Activated CD8-positive, alpha-beta memory T cell treated with anti-CD3 and anti-CD28 coated beads, Interleukin-2, amount 50 U/mL, for 48 hours (primary cell): ENCODE data around the gene FPR1.
A peak's percentile ranks its signal among the peaks of the same experiment; 100 is the strongest.
"Not testable (repeated sequence)": the region's sequence is repeated elsewhere in the genome, so short reads cannot be mapped to it uniquely, and the experiment has no call there.

Experiments used
- DNase-seq: peaks from one replicate; pipeline ENCODE4 v3.0.0-alpha.2; 2020

Gene FPR1

DNA sequence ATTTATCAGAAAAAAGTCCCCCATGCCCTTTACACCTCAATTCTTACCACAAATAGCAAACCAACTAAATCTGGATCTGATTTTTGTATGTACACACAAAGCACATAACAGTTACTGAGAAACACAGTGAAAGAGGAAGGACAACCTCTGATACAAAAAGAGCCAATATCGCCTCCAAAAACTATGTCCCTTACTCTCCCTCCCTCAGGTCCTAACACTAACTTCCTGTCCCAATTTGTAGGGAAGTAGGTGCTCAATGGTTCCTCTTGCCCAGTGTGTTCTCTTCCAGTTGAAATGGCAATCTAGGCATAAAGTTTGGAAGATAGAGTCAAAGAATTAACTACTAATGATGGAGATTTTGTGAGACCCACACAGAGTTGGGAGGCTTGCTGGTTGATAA lies 27.5 kb upstream of the FPR1 start:
- no peak for DNase-seq

- peak; percentile 56 for DNase-seq
Observed at GRCh38 chr19:51777570-51778462, 26.1 kb upstream of the FPR1 start.

- DNase-seq, result not testable (repeated sequence)
Observed at GRCh38 chr19:51776561-51776960, 24.9 kb upstream of the FPR1 start.

DNA sequence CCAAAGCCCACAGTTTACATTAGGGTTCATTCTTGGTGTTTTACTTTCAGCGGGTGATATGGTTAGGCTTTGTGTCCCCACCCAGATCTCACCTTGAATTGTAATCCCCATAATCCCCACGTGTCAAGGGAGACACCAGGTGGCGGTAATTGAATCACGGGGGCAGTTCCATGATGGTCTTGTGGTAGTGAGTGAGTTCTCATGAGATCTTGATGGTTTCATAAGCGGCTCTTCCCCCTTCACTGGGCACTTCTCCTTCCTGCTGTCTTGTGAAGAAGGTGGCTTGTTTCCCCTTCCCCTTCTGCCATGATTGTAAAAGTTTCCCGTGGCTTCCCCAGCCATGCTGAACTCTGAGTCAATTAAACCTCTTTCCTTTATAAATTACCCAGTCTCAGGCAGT lies 21.3 kb upstream of the FPR1 start:
- DNase-seq, result no peak

GRCh38 chr19:51771376-51772130 lies 19.9 kb upstream of the FPR1 start:
- DNase-seq, result no peak

DNA sequence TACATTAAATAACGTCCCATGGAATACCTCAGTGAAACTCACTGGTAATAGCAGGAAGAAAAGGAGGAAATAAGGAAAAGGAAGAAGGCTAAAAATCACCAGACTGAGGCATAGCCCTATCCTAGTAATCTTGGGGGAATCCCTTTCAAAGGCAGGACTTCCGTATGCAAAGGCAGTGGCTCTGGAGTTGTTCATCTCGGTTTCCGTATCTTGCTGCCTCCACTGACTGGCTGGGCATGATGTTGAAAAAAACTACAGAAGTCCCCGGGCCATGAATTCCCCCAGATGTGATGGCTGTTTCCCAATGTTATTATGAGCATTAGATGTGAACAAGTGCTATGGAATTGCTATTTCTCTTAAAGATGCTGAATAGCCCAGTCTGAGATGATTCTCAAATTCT lies 14.8 kb upstream of the FPR1 start:
- no peak for DNase-seq

- DNase-seq, result no peak
Observed at GRCh38 chr19:51765086-51765485, 13.4 kb upstream of the FPR1 start.

GRCh38 chr19:51761696-51762095 lies 10.0 kb upstream of the FPR1 start:
- DNase-seq, result no peak

GRCh38 chr19:51760697-51761356 lies 9.1 kb upstream of the FPR1 start, which contains the start of gene FPR2:
Gene FPR2, plus strand, starts transcription at chr19:51761180. Its CDS starts 7,479 bp downstream, at chr19:51768659.
- no peak for DNase-seq

DNA sequence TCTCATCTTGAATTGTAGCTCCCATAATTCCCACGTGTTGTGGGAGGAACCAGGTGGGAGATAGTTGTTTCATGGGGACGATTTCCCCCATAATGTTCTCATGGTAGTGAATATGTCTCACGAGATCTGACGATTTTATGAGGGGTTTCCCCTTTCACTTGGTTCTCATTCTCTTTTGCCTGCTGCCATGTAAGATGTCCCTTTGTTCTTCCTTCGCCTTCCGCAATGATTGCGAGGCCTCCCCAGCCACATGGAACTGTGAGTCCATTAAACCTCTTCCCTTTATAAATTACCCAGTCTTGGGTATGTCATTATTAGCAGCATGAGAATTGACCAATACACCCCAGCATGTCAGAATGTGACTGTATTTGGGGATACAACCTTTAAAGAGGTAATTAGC lies 3.9 kb upstream of the FPR1 start:
- no peak for DNase-seq

DNA sequence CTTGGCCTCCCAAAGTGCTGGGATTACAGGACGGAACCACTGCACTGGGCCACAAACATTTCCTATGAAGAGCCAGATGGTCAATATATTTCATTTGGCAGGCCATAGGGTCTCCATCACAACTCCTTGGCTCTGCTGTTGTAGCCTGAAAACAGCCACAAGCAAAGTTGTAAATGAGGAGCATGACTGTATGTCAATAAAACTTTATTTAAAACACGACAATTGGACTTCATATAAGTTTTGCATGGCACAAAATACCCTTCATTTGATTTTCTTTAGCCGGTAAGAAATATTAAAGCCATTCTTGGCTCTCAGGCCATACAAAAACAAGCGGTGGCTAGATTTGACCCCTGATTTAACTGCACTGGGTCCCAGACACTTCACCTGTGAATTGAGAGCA lies 3.1 kb upstream of the FPR1 start:
- DNase-seq, result no peak

GRCh38 chr19:51754109-51754508 lies 2.4 kb upstream of the FPR1 start:
- DNase-seq, result no peak

DNA sequence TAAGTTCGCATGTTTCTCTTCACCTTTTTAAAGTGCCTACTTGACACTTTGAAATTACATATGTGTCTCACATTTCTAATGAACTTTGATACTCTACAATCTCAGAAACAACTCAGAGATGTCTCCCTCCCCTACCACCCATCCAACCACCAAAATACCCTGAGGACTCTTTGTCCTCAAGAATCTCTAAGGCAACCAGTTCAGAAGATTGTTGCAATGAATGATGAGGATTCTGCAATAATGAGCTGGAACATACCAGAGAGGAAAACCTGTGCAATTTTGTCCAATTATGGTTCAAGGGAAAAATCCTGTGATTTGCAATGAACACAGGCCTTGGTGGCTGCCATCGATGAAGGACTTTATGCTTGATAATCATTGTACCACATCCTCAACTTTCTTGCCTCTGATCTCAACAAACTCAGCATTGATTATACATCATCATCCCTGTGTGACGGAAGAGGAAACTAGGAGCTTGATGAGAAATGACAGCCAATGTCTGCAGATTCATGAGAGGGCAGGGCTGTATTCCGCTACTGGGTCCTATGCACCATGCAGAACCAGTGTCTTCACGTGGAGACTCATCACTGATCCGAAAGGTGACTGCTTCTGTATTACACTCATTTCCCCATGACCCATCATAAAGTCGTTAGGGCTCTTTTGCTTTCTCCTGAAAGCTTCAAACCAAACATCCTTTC lies 1.1 kb downstream of the FPR1 start:
- no peak for DNase-seq

DNA sequence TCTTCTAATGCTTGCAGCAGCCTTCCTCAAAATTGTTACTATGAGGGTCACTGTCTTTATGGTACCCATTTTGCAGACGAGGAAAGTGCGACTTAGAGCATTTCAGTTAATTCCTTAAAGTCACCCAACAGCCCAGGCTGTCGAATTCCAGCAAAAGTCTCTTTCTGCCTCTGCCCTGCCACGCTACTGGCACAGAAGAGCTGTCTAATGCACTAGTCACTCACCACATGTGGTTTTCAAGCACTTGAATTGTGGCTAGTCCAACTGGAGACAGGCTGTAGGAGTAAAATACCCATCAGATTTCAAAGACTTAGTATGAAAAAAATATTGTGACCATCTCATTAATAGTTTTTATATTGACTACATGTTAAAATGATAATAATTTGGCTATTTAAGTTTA lies 1.7 kb downstream of the FPR1 start:
- DNase-seq, result no peak

- no peak for DNase-seq
Observed at GRCh38 chr19:51746731-51747130, 4.9 kb downstream of the FPR1 start.

DNA sequence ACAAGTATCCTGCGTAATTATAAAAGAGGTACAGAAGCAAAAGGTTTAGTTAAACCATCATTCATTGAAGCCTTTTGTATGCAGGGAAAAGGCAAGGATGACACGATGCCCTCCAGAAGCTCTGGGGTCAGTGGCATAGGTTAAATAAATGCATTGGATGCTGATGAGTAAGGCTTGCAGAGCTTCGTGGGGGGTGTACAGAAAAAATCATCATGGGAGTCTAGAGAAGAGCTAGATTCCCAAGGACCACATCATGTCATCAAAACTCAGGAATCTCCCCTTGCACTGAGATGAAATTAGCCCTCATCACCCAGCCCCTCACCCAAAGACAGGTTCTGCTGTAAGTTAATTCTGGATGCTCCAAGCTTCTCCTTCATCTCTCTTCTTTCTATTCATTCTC lies 8.3 kb downstream of the FPR1 start:
- DNase-seq, result no peak

GRCh38 chr19:51742789-51743188 lies 8.9 kb downstream of the FPR1 start:
- DNase-seq, result no peak

DNA sequence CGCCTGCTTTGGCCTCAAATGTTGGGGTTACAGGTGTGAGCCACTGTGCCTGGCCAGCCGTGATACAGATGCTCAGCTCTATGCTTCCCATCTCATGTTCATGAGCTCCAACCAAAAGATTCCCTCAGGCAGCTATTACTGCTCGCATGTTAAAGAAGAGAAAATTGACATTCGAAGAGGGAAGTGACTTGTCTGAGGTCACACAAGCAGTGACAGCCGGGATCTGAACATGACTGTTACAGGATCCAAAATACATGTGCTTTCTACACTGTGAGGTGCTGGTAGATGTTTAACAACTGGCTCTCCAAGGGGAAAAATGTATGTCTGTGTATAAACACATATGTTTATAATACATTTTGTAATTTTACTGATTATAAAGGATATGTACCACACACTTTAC lies 11.3 kb downstream of the FPR1 start:
- DNase-seq, result no peak

- no peak for DNase-seq
Observed at GRCh38 chr19:51739466-51740213, 12.0 kb downstream of the FPR1 start.

- DNase-seq, result not testable (repeated sequence)
Observed at GRCh38 chr19:51738523-51738922, 13.2 kb downstream of the FPR1 start.

DNA sequence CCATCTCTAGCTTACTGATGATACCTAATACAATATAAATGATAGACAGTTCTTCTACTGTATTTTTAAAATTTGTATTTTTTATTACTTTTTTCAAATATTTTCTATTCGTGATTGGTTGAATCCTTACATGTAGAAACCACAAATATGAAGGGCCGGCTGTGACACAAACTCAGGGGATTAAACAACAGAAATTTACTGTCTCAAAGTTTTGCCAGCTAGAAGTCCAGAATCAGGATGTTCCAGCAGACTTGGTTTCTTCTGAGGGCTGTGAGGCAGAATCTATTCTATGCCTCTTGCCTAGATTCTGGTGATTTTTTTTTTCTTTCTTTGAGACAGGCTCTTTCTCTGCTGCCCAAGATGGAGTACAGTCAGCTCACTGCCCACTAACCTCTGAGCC lies 13.8 kb downstream of the FPR1 start:
- DNase-seq, result no peak

- no peak for DNase-seq
Observed at GRCh38 chr19:51737389-51737788, 14.3 kb downstream of the FPR1 start.
